ENCODE measurements around the gene ID2.

DNA sequence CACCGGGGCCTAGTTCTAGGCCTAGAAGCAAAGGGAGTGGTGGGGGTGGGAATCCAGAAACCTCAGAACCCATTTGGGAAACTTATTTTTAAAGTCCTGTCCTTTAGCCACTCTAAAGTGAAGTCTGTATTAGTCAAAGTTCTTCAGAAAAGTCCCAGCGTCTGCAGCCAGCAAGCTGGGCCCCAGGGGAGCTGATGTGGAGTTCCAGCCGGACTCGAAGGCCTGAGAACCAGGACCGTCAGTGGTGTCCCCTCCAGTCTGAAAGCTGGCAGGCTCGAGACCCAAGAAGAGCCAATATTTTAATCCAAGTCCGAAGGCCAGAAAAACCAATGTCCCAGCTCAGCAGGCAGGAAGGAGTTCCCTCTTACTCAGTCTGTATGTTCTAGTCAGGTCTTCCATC is 32.4 kb downstream of the ID2 start:
- no peak for TF ChIP-seq FOXP1 (IDR thresholded peaks at IDR 0.05)
- no peak for TF ChIP-seq FOXP1 (CRISPR knock-in tag; IDR thresholded peaks at IDR 0.05)
- TF ChIP-seq, protein P1, sequence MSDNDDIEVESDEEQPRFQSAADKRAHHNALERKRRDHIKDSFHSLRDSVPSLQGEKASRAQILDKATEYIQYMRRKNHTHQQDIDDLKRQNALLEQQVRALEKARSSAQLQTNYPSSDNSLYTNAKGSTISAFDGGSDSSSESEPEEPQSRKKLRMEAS (IDR thresholded peaks at IDR 0.05): no peak
- TF ChIP-seq, protein P2, sequence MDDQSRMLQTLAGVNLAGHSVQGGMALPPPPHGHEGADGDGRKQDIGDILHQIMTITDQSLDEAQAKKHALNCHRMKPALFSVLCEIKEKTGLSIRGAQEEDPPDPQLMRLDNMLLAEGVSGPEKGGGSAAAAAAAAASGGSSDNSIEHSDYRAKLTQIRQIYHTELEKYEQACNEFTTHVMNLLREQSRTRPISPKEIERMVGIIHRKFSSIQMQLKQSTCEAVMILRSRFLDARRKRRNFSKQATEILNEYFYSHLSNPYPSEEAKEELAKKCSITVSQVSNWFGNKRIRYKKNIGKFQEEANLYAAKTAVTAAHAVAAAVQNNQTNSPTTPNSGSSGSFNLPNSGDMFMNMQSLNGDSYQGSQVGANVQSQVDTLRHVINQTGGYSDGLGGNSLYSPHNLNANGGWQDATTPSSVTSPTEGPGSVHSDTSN (CRISPR knock-in tag; IDR thresholded peaks at IDR 0.05; ENCODE audit: borderline replicate concordance): no peak
- no peak for TF ChIP-seq RFXANK (CRISPR knock-in tag; IDR thresholded peaks at IDR 0.05)
- no peak for TF ChIP-seq TOPORS (CRISPR knock-in tag; IDR thresholded peaks at IDR 0.05)
- TF ChIP-seq, protein P3, sequence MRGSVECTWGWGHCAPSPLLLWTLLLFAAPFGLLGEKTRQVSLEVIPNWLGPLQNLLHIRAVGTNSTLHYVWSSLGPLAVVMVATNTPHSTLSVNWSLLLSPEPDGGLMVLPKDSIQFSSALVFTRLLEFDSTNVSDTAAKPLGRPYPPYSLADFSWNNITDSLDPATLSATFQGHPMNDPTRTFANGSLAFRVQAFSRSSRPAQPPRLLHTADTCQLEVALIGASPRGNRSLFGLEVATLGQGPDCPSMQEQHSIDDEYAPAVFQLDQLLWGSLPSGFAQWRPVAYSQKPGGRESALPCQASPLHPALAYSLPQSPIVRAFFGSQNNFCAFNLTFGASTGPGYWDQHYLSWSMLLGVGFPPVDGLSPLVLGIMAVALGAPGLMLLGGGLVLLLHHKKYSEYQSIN (CRISPR knock-in tag; IDR thresholded peaks at IDR 0.05; ENCODE audit: borderline replicate concordance): no peak
- no peak for TF ChIP-seq MED1 (CRISPR knock-in tag; IDR thresholded peaks at IDR 0.05)
- TF ChIP-seq, protein P4, sequence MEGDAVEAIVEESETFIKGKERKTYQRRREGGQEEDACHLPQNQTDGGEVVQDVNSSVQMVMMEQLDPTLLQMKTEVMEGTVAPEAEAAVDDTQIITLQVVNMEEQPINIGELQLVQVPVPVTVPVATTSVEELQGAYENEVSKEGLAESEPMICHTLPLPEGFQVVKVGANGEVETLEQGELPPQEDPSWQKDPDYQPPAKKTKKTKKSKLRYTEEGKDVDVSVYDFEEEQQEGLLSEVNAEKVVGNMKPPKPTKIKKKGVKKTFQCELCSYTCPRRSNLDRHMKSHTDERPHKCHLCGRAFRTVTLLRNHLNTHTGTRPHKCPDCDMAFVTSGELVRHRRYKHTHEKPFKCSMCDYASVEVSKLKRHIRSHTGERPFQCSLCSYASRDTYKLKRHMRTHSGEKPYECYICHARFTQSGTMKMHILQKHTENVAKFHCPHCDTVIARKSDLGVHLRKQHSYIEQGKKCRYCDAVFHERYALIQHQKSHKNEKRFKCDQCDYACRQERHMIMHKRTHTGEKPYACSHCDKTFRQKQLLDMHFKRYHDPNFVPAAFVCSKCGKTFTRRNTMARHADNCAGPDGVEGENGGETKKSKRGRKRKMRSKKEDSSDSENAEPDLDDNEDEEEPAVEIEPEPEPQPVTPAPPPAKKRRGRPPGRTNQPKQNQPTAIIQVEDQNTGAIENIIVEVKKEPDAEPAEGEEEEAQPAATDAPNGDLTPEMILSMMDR (CRISPR knock-in tag; IDR thresholded peaks at IDR 0.05): no peak
- TF ChIP-seq, protein P5, sequence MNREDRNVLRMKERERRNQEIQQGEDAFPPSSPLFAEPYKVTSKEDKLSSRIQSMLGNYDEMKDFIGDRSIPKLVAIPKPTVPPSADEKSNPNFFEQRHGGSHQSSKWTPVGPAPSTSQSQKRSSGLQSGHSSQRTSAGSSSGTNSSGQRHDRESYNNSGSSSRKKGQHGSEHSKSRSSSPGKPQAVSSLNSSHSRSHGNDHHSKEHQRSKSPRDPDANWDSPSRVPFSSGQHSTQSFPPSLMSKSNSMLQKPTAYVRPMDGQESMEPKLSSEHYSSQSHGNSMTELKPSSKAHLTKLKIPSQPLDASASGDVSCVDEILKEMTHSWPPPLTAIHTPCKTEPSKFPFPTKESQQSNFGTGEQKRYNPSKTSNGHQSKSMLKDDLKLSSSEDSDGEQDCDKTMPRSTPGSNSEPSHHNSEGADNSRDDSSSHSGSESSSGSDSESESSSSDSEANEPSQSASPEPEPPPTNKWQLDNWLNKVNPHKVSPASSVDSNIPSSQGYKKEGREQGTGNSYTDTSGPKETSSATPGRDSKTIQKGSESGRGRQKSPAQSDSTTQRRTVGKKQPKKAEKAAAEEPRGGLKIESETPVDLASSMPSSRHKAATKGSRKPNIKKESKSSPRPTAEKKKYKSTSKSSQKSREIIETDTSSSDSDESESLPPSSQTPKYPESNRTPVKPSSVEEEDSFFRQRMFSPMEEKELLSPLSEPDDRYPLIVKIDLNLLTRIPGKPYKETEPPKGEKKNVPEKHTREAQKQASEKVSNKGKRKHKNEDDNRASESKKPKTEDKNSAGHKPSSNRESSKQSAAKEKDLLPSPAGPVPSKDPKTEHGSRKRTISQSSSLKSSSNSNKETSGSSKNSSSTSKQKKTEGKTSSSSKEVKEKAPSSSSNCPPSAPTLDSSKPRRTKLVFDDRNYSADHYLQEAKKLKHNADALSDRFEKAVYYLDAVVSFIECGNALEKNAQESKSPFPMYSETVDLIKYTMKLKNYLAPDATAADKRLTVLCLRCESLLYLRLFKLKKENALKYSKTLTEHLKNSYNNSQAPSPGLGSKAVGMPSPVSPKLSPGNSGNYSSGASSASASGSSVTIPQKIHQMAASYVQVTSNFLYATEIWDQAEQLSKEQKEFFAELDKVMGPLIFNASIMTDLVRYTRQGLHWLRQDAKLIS (CRISPR knock-in tag; IDR thresholded peaks at IDR 0.05): no peak
- TF ChIP-seq, protein P6, sequence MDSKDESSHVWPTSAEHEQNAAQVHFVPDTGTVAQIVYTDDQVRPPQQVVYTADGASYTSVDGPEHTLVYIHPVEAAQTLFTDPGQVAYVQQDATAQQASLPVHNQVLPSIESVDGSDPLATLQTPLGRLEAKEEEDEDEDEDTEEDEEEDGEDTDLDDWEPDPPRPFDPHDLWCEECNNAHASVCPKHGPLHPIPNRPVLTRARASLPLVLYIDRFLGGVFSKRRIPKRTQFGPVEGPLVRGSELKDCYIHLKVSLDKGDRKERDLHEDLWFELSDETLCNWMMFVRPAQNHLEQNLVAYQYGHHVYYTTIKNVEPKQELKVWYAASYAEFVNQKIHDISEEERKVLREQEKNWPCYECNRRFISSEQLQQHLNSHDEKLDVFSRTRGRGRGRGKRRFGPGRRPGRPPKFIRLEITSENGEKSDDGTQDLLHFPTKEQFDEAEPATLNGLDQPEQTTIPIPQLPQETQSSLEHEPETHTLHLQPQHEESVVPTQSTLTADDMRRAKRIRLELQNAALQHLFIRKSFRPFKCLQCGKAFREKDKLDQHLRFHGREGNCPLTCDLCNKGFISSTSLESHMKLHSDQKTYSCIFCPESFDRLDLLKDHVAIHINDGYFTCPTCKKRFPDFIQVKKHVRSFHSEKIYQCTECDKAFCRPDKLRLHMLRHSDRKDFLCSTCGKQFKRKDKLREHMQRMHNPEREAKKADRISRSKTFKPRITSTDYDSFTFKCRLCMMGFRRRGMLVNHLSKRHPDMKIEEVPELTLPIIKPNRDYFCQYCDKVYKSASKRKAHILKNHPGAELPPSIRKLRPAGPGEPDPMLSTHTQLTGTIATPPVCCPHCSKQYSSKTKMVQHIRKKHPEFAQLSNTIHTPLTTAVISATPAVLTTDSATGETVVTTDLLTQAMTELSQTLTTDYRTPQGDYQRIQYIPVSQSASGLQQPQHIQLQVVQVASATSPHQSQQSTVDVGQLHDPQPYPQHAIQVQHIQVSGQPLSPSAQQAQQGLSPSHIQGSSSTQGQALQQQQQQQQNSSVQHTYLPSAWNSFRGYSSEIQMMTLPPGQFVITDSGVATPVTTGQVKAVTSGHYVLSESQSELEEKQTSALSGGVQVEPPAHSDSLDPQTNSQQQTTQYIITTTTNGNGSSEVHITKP (CRISPR knock-in tag; IDR thresholded peaks at IDR 0.05; ENCODE audit: low read depth): no peak
- no peak for TF ChIP-seq CREB1 (IDR thresholded peaks at IDR 0.05)
- no peak for TF ChIP-seq CREB1 (CRISPR knock-in tag; IDR thresholded peaks at IDR 0.05)
- TF ChIP-seq RBAK (CRISPR knock-in tag; IDR thresholded peaks at IDR 0.05): no peak

All from HepG2 (cell line).